K562 (cell line): ENCODE measurements around the gene GTPBP8. TPM values are rescaled to one million over a fixed set of nuclear protein-coding genes. Genes with fewer than 3 reads are reported as not detected.
"Not testable (repeated sequence)": the region's sequence is repeated elsewhere in the genome, so short reads cannot be mapped to it uniquely, and the experiment has no call there.

Source experiments
- ATAC-seq: fragments of 200-7000 bp; cut with Tn5 transposase; 3 replicates; pipeline ENCODE4 v1.9.1; 2020; ENCODE audit warnings: moderate library complexity
- BruUV-seq: library from RNA; stranded (reverse); fragments of 400-500 nt; replicated peaks from 2 replicates; lab custom pipeline; 2021; lab: Mats Ljungman, UMichigan
- CTCF ChIA-PET: fragments of 300-600 bp; formaldehyde crosslinking; extraction: SDS; loops from one replicate; lab custom pipeline; 2021; ENCODE audit warnings: low intra/inter-chr PET ratio; lab: Yijun Ruan, JAX
- POLR2A ChIA-PET: fragments of 300-600, 350-650 bp; sonication (Branson Sonifier 250); formaldehyde crosslinking; extraction: SDS; loops from one replicate; lab custom pipeline; 2021; ENCODE audit warnings: antibody characterized with exemption, inconsistent platforms; lab: Yijun Ruan, JAX
- DNase-seq, 4 experiments: peaks; one replicate each; pipeline versions ENCODE4 v3.0.0 to v3.0.0-alpha.2; 2011 to 2018; ENCODE audit warnings: low spot score in 3 of 4, mixed read lengths in 3 of 4; ENCODE audit errors: extremely low read depth in 1 of 4
- FAIRE-seq: peaks from 2 replicates; lab custom pipeline; 2011; peaks lifted over from hg19 to GRCh38; lab: Jason Lieb, UNC
- H2AFZ ChIP-seq: 2 replicates; pipeline ENCODE4 v1.6.0; 2011; ENCODE audit warnings: low read depth, low read length, control low read depth, inconsistent platforms
- H3K27ac ChIP-seq: fragments of 200-600 bp; 3 replicates; pipeline ENCODE4 v1.8.0; 2011; ENCODE audit warnings: low read depth, mild to moderate bottlenecking, control low read depth, inconsistent platforms, low read length, moderate library complexity, mixed read lengths; ENCODE audit errors: extremely low read depth
- H3K27me3 ChIP-seq, 2 experiments: fragments of 300-600 bp in 1 of 2; 2 replicates in 1 of 2; 3 replicates in 1 of 2; pipeline versions ENCODE4 v1.6.0 to v1.8.0; 2011; ENCODE audit warnings: inconsistent platforms in 2 of 2, low read length in 2 of 2, mild to moderate bottlenecking in 1 of 2, mixed read lengths in 1 of 2, moderate library complexity in 1 of 2; ENCODE audit not compliant: control insufficient read depth in 2 of 2, insufficient read depth in 2 of 2
- H3K36me3 ChIP-seq: fragments of 300-600 bp; 3 replicates; pipeline ENCODE4 v1.8.0; 2011; ENCODE audit warnings: mild to moderate bottlenecking, low read length, inconsistent platforms; ENCODE audit not compliant: control insufficient read depth, insufficient read depth
- H3K4me1 ChIP-seq, 2 experiments: fragments of 200-600 bp in 1 of 2; replicated peaks in 1 of 2; 2 replicates in 1 of 2; 3 replicates in 1 of 2; pipeline versions ENCODE4 v1.5.1 to v1.8.0; 2011; ENCODE audit warnings: inconsistent platforms in 2 of 2, low read length in 2 of 2, mild to moderate bottlenecking in 1 of 2, mixed read lengths in 1 of 2, moderate library complexity in 1 of 2; ENCODE audit not compliant: control insufficient read depth in 2 of 2, insufficient read depth in 2 of 2
- H3K4me2 ChIP-seq: 2 replicates; pipeline ENCODE4 v1.6.1; 2011; ENCODE audit warnings: low read length, control low read depth, inconsistent platforms, mixed read lengths; ENCODE audit not compliant: insufficient read depth
- H3K4me3 ChIP-seq: fragments of 200-600 bp; sonication (generic), shearing (Covaris generic); 2 replicates; pipeline ENCODE4 v1.5.1; 2016; ENCODE audit warnings: control low read depth, inconsistent platforms
- H3K79me2 ChIP-seq: fragments of 200-600 bp; 3 replicates; pipeline ENCODE4 v1.8.0; 2011; ENCODE audit warnings: low read length, inconsistent platforms; ENCODE audit not compliant: control insufficient read depth, insufficient read depth
- H3K9ac ChIP-seq, 2 experiments: 2 replicates each; pipeline versions ENCODE4 v1.6.0 to v1.6.1; 2011; ENCODE audit warnings: low read depth in 2 of 2, low read length in 2 of 2, control low read depth in 1 of 2, inconsistent platforms in 1 of 2, mild to moderate bottlenecking in 1 of 2, mixed read lengths in 1 of 2; ENCODE audit not compliant: insufficient read depth in 1 of 2
- H3K9me1 ChIP-seq: one replicate; pipeline ENCODE4 v1.6.0; 2011; ENCODE audit warnings: inconsistent platforms, mild to moderate bottlenecking, low read length, moderate library complexity; ENCODE audit not compliant: control insufficient read depth, insufficient read depth
- H3K9me3 ChIP-seq: replicated peaks from 2 replicates; pipeline ENCODE4 v1.5.1; 2011; ENCODE audit warnings: low read depth, low read length, inconsistent platforms; ENCODE audit not compliant: control insufficient read depth, insufficient read depth
- H4K20me1 ChIP-seq: replicated peaks from 2 replicates; pipeline ENCODE4 v1.6.1; 2011; ENCODE audit warnings: low read length, inconsistent platforms, mixed read lengths; ENCODE audit not compliant: control insufficient read depth, insufficient read depth
- C11orf30 ChIP-seq: fragments of 450-650 bp; IDR thresholded peaks from 2 replicates; pipeline ENCODE4 v1.6.1; 2016; ENCODE audit warnings: low read depth, mild to moderate bottlenecking
- CREB1 ChIP-seq, 2 experiments: sonication (generic) in 1 of 2; formaldehyde crosslinking in 1 of 2; IDR thresholded peaks; 2 replicates each; pipeline versions ENCODE4 v1.6.1 to v1.8.0; 2012 to 2022; ENCODE audit warnings: inconsistent platforms in 1 of 2, mild to moderate bottlenecking in 1 of 2, missing genetic modification reagents in 1 of 2, moderate library complexity in 1 of 2
- HMGN3 ChIP-seq: IDR thresholded peaks from 2 replicates; pipeline ENCODE4 v1.6.1; 2011; ENCODE audit warnings: borderline replicate concordance, low read depth, mild to moderate bottlenecking, mixed read lengths, low read length; ENCODE audit not compliant: insufficient read length; ENCODE audit errors: extremely low read depth
- ZNF316 ChIP-seq: fragments of 450-650 bp; IDR thresholded peaks from 2 replicates; pipeline ENCODE4 v1.6.1; 2016
- WGBS: fragments of 100-300 bp; shearing (Covaris generic); methylation state at CpG from one replicate; pipeline ENCODE4 v1.1.6; 2016; ENCODE audit warnings: low coverage, mixed read lengths; ENCODE audit not compliant: insufficient coverage; ENCODE audit errors: missing lambda C conversion rate; 5-methylcytosine and 5-hydroxymethylcytosine counted together
- in situ Hi-C: fragments of 300-500 bp; cut with MboI; formaldehyde crosslinking; loops from 4 replicates; pipeline ENCODE4 v1.15.0; 2018; ENCODE audit warnings: inconsistent platforms, mixed read lengths
- intact Hi-C: fragments of 100-400 bp; cut with micrococcal nuclease; formaldehyde crosslinking; loops from 2 replicates; pipeline ENCODE4 v1.14.2; 2022
- polyA plus RNA-seq, 8 experiments: library from polyadenylated mRNA; depleted of rRNA in 4 of 8; stranded (reverse) in 5 of 8; unstranded in 3 of 8; fragments of >200 nt; fragmentation: Nextera tagmentation in 2 of 8; fragmentation: Illumina TruSeq in 1 of 8; extraction: Ambion mirVana in 2 of 8; extraction: Trizol in 1 of 8; gene quantifications; 2 replicates each; pipeline versions ENCODE4 v1.2.1 to v1.2.3, GENCODE V29; 2011 to 2014; ENCODE audit warnings: inconsistent platforms in 1 of 8, missing spikeins in 1 of 8
- total RNA-seq, 7 experiments: library from RNA; depleted of rRNA in 6 of 7; stranded (reverse); fragments of >200 nt in 6 of 7; fragmentation: Illumina TruSeq in 2 of 7; extraction: Trizol in 2 of 7; gene quantifications; 2 replicates each; pipeline versions ENCODE4 v1.2.1 to v1.2.3, GENCODE V29; 2011 to 2021; ENCODE audit warnings: low replicate concordance in 1 of 7

Gene GTPBP8
- total and polyA plus RNA-seq, 9 of the 15 experiments (the other 6 are each of a cell fraction or from before 2014, with no cell fraction given): 14.0 to 33.3 (median 20.8) TPM

DNA sequence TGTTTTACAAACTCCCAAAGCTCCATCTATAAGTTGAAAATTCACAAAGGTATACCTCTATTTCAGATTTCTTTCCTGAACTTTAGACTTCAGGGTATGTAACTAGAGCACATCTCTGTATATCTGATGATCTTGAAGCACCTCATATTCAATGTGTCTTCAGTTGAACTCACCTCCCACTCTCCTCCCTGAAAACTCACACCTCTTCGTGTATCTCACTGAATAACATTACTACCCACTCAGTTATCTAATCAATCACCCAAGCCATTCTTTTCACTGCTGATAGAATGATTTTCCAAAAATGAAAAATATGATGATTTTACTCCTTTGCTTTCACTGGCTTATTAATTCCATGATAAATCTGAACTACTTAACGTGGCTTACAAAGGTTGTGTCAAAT is 52.9 kb downstream of the GTPBP8 start:
- no peaks in the 10 kb centered on the region; a peak in 1 of 5 replicates for H3K27me3 ChIP-seq
- H3K27ac ChIP-seq: no peak overlapping the region
- H3K9ac ChIP-seq: no peak overlapping the region
- H3K79me2 ChIP-seq: no peaks in the 10 kb centered on the region
- no peaks in the 10 kb centered on the region for H4K20me1 ChIP-seq
- BruUV-seq: no TSS peak
- FAIRE-seq (no peak), DNase-seq (no peak), ATAC-seq (no peak)
- no peaks in the 10 kb centered on the region for H3K9me3 ChIP-seq
- TF ChIP-seq HMGN3 (no peak), C11orf30 (no peak), CREB1 (IDR thresholded peaks at IDR 0.05) (no peak), CREB1 (CRISPR knock-in tag; IDR thresholded peaks at IDR 0.05) (no peak), ZNF316 (no peak)
- no peak overlapping the region for H3K4me3 ChIP-seq
- H3K4me1 ChIP-seq: no peaks in the 10 kb centered on the region
- no peak overlapping the region for H3K4me2 ChIP-seq
- in situ Hi-C loops (loop anchor here (5.0 kb wide), 1 partner anchor 244 kb away; no protein-coding TSS in a partner anchor), intact Hi-C loops (no loop called here)
- CTCF ChIA-PET: no interaction called here
- H2AFZ ChIP-seq: no peak overlapping the region
- POLR2A ChIA-PET: no interaction called here
- H3K36me3 ChIP-seq: no peaks in the 10 kb centered on the region
- WGBS: 0% methylated on average over 2 of the region's 2 CpGs
- H3K9me1 ChIP-seq: no peaks in the 10 kb centered on the region

DNA sequence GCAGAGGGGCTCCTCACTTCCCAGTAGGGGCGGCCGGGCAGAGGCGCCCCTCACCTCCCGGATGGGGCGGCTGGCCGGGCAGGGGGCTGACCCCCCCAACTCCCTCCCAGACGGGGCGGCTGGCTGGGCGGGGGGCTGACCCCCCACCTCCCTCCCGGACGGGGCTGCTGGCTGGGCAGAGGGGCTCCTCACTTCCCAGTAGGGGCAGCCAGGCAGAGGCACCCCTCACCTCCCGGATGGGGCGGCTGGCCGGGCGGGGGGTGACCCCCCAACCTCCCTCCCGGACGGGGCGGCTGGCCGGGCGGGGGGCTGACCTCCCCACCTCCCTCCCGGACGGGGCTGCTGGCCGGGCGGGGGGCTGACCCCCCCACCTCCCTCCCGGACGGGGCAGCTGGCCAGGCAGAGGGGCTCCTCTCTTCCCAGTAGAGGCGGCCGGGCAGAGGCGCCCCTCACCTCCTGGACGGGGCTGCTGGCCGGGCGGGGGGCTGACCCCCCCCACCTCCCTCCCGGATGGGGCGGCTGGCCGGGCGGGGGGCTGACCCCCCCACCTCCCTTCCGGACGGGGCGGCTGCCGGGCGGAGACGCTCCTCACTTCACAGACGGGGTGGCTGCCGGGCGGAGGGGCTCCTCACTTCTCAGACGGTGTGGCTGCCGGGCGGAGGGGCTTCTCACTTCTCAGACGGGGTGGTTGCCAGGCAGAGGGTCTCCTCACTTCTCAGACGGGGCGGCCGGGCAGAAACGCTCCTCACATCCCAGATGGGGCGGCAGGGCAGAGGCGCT is 55.6 kb downstream of the GTPBP8 start:
- ATAC-seq, CTCF ChIA-PET, H3K9me1 ChIP-seq: not testable (repeated sequence)

More for the DNA sequence above, 55.6 kb downstream of the GTPBP8 start:
- FAIRE-seq, in situ Hi-C loops, H3K4me3 ChIP-seq, H3K4me2 ChIP-seq, H3K4me1 ChIP-seq, BruUV-seq, H3K9me3 ChIP-seq, POLR2A ChIA-PET, H3K36me3 ChIP-seq, H3K9ac ChIP-seq, intact Hi-C loops, H3K79me2 ChIP-seq, H3K27ac ChIP-seq, H2AFZ ChIP-seq, DNase-seq, H3K27me3 ChIP-seq, H4K20me1 ChIP-seq: not testable (repeated sequence)
- 7% methylated on average over 3 of the region's 55 CpGs for WGBS
